Calu3 (cell line): Measurements from ENCODE around the gene SPATA45. TPM values are rescaled to one million over a fixed set of nuclear protein-coding genes. Genes with fewer than 3 reads are reported as not detected.

Source experiments
- BruUV-seq: library from RNA; stranded (reverse); fragments of 400-500 nt; replicated peaks from 2 replicates; lab custom pipeline; 2021; lab: Mats Ljungman, UMichigan
- CTCF ChIA-PET: fragments of 300-600 bp; sonication (Branson Sonifier 250); formaldehyde crosslinking; loops from one replicate; lab custom pipeline; 2022; ENCODE audit warnings: antibody characterized with exemption; lab: Charles Lee
- DNase-seq: peaks from one replicate; pipeline ENCODE4 v3.0.0; 2022
- H3K27ac Mint-ChIP-seq: one replicate; pipeline ENCODE4 v1.8.0; 2022; ENCODE audit warnings: mixed read lengths; ENCODE audit not compliant: unreplicated experiment
- H3K27me3 Mint-ChIP-seq: one replicate; pipeline ENCODE4 v1.8.0; 2022; ENCODE audit warnings: mixed read lengths; ENCODE audit not compliant: unreplicated experiment
- H3K36me3 Mint-ChIP-seq: one replicate; pipeline ENCODE4 v1.8.0; 2022; ENCODE audit warnings: mild to moderate bottlenecking, moderate library complexity, mixed read lengths; ENCODE audit not compliant: insufficient read depth, unreplicated experiment
- H3K4me1 Mint-ChIP-seq: one replicate; pipeline ENCODE4 v1.8.0; 2022; ENCODE audit warnings: mild to moderate bottlenecking, low read depth, mixed read lengths; ENCODE audit not compliant: unreplicated experiment
- H3K4me3 Mint-ChIP-seq: one replicate; pipeline ENCODE4 v1.8.0; 2022; ENCODE audit warnings: mild to moderate bottlenecking, low read depth, moderate library complexity, mixed read lengths; ENCODE audit not compliant: unreplicated experiment
- H3K9me3 Mint-ChIP-seq: one replicate; pipeline ENCODE4 v1.8.0; 2022; ENCODE audit warnings: low read depth, mixed read lengths; ENCODE audit not compliant: unreplicated experiment
- intact Hi-C: fragments of 100-400 bp; cut with micrococcal nuclease; formaldehyde crosslinking; loops from one replicate; pipeline ENCODE4 v1.10.0; 2022; ENCODE audit not compliant: unreplicated experiment
- total RNA-seq: library from RNA; stranded (reverse); gene quantifications from 2 replicates; pipeline ENCODE4 v1.2.3, GENCODE V29; 2022
- TF ChIP-seq, protein P1 (sequence below): fragments of 200-600 bp; IDR thresholded peaks from one replicate; pipeline ENCODE4 v1.8.0; 2022; ENCODE audit warnings: antibody characterized with exemption; ENCODE audit not compliant: unreplicated experiment

SPATA45 gene
- total RNA-seq, 1 experiment from 2014 or later = 0.80 TPM

DNA sequence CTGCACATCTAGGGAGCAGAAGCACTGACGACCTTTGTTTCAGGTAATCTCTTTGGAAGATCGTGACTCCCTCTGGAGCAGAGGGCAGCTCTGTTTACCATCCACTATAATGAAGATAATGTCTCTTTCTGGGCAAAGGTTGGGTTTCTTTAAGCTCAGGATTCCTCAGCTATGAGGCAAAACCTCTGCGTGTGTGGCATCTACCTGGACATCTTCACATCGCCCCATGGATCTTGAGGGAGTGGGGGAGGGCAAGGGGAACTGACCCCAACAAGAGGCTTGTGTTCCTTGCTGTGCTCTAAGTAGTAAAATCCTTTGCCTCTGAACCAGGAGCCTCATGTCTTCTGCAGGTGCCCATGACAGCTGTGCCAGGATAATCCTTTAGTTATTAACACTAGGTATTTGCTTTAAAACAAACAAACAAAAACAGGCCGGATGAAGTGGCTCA, 19.6 kb downstream of the SPATA45 start:
- no peak overlapping the region for H3K27ac Mint-ChIP-seq
- peaks cover 4% of the 10 kb centered on the region for H3K36me3 Mint-ChIP-seq
- no TSS peak for BruUV-seq
- intact Hi-C loops = no loop called here
- TF ChIP-seq, protein P1, sequence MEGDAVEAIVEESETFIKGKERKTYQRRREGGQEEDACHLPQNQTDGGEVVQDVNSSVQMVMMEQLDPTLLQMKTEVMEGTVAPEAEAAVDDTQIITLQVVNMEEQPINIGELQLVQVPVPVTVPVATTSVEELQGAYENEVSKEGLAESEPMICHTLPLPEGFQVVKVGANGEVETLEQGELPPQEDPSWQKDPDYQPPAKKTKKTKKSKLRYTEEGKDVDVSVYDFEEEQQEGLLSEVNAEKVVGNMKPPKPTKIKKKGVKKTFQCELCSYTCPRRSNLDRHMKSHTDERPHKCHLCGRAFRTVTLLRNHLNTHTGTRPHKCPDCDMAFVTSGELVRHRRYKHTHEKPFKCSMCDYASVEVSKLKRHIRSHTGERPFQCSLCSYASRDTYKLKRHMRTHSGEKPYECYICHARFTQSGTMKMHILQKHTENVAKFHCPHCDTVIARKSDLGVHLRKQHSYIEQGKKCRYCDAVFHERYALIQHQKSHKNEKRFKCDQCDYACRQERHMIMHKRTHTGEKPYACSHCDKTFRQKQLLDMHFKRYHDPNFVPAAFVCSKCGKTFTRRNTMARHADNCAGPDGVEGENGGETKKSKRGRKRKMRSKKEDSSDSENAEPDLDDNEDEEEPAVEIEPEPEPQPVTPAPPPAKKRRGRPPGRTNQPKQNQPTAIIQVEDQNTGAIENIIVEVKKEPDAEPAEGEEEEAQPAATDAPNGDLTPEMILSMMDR = no peak
- CTCF ChIA-PET = interaction anchor here (0.5 kb wide), 1 partner anchor 422 kb away, joined by 3 read pairs; no protein-coding TSS in a partner anchor
- H3K4me1 Mint-ChIP-seq = peaks cover 2% of the 10 kb centered on the region
- DNase-seq = no peak
- H3K4me3 Mint-ChIP-seq = no peak overlapping the region
- no peaks in the 10 kb centered on the region for H3K27me3 Mint-ChIP-seq
- H3K9me3 Mint-ChIP-seq = peaks cover 17% of the 10 kb centered on the region

DNA sequence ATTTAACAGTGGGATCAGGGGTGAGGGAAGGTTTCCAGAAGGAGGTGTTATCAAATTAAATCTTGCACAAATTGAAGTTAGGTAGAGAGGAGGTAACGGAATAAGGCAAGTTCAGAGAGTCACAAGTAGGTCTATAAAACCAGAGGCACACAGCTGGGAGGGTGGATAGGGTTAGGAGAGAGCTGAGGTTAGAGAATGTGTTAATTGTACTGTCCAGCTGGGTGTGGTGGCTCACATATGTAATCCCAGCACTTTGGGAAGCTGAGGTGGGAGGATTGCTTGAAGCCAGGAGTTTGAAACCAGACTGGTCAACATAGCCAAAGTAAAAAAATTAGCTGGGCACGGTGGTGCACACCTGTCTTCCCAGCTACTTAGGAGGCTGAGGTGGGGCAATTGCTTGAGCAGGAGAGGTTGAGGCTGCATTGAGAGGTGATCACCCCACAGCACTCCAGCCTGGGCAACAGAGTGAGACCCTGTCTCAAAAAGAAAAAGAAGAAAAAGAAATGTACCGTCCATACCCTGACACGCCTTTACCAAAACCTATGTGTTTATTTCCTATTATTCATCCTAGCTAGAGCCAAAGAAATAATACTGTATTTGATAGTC, 20.2 kb downstream of the SPATA45 start:
- intact Hi-C loops = no loop called here
- Mint-ChIP-seq H3K4me3 (no peak overlapping the region), H3K27ac (no peak overlapping the region), H3K4me1 (no peaks in the 10 kb centered on the region), H3K9me3 (peaks cover 17% of the 10 kb centered on the region), H3K27me3 (no peaks in the 10 kb centered on the region), H3K36me3 (peaks cover 4% of the 10 kb centered on the region)
- CTCF ChIA-PET = no interaction called here
- BruUV-seq = no TSS peak
- TF ChIP-seq, protein P1 = no peak
- DNase-seq = no peak

DNA sequence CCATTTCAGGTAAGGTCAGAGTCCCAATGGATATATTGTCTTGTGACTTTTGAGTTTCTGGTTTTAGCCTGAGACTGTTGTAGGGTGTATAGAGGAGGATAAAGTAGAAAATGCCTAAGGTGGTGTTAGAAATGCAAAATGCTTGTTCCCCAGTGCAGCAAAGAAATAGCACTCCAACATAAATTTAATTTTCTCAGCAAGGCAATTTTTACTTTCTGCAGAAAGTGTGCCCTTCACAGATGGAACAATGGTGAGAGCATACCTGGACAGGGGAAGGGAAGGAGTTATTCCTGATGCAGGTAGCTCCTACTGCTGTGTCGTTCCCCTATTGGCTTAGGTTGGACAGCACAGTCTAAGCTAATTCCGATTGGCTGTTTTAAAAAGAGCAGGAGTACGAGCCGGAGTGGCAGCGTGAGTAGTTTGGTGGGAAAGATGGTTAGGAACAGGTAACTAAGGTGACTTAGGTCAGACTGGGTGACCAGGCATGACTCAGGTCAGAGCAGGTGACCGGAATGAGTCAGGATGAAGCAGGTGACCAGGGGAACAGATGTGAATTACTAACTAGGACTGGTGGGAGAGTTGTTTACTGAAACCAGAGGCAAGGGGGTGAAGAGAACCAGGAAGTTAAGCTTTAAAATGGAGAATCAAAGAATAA, 21.5 kb downstream of the SPATA45 start:
- BruUV-seq = no TSS peak
- TF ChIP-seq, protein P1 = no peak
- intact Hi-C loops = no loop called here
- Mint-ChIP-seq H3K36me3 (peaks cover 4% of the 10 kb centered on the region), H3K27ac (no peak overlapping the region), H3K4me1 (no peaks in the 10 kb centered on the region), H3K27me3 (no peaks in the 10 kb centered on the region), H3K4me3 (no peak overlapping the region), H3K9me3 (peaks cover 20% of the 10 kb centered on the region)
- DNase-seq = no peak
- CTCF ChIA-PET = interaction anchor here (0.6 kb wide), 1 partner anchor 20 kb away, joined by 6 read pairs; no protein-coding TSS in a partner anchor

DNA sequence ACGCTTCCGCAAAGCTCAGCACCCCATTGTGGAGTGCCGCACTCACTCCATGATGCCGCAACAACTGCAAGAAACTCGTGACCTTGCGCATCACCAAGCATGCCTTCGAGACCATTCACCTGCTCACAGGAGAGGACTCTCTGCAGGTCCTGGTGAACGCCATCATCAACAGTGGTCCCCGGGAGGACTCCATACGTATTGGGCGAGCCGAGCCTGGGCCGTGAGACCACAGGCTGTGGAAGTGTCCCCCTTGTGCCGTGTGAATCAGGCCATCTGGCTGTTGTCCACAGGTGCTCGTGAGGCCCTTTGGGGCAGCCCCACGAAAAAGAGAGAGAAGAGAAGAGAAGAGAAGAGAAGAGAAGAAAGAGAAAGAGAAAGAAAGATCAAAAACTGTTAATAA, 23.2 kb downstream of the SPATA45 start:
- intact Hi-C loops = no loop called here
- CTCF ChIA-PET = no interaction called here
- H3K4me1 Mint-ChIP-seq = no peaks in the 10 kb centered on the region
- H3K27me3 Mint-ChIP-seq = no peaks in the 10 kb centered on the region
- no peak for DNase-seq
- peaks cover 4% of the 10 kb centered on the region for H3K36me3 Mint-ChIP-seq
- BruUV-seq = no TSS peak
- H3K4me3 Mint-ChIP-seq = no peak overlapping the region
- H3K9me3 Mint-ChIP-seq = peaks cover 20% of the 10 kb centered on the region
- TF ChIP-seq, protein P1 = no peak
- no peak overlapping the region for H3K27ac Mint-ChIP-seq
